Esophagus muscularis mucosa (tissue), 4 donors: ENCODE results near the gene ABHD6.

Source experiments
- EP300 ChIP-seq: sonication (generic); formaldehyde crosslinking; IDR thresholded peaks from one replicate; pipeline ENCODE4 v1.6.1; 2017; ENCODE audit warnings: antibody characterized with exemption
- POLR2AphosphoS5 ChIP-seq, 2 donors: sonication (generic); formaldehyde crosslinking; IDR thresholded peaks; one replicate each; pipeline ENCODE4 v1.6.1; 2017; ENCODE audit warnings: antibody characterized with exemption in 2 of 2
- TF ChIP-seq, protein P1 (sequence below), 3 experiments: fragments of 200-600 bp in 2 of 3; fragments of 450-650 bp in 1 of 3; sonication (generic) in 2 of 3; IDR thresholded peaks; one replicate each; pipeline ENCODE4 v1.5.1; 2017 to 2019; ENCODE audit warnings: antibody characterized with exemption in 3 of 3, mild to moderate bottlenecking in 2 of 3, moderate library complexity in 1 of 3

DNA sequence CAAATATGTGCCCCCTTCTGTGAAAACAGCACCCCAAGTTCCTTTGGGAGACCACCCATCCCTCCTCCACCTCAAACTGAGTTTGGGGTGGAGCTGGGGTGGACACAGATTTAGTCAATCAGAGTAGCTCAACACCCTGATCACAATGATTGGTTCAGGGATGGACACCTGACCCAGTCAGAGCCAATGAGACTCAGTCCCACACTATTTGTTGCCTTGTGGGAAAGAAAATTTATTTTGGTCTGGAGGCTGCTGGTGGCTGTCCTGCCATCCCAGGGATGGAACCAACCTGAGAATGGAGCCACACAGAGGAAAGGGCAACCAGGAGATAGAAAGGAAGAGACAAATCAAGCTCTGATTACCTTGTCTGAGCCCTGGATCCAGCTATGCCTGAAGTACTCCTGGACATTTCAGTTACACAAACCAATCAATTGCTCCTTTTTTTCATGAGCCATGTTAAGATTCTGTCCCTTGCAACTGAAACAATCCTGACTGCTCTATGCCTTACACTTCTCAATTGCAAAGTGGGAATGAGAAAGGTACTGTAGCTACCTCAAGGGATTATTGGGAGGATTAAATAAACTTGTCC is 37.4 kb upstream of the ABHD6 start:
- TF ChIP-seq, protein P1, sequence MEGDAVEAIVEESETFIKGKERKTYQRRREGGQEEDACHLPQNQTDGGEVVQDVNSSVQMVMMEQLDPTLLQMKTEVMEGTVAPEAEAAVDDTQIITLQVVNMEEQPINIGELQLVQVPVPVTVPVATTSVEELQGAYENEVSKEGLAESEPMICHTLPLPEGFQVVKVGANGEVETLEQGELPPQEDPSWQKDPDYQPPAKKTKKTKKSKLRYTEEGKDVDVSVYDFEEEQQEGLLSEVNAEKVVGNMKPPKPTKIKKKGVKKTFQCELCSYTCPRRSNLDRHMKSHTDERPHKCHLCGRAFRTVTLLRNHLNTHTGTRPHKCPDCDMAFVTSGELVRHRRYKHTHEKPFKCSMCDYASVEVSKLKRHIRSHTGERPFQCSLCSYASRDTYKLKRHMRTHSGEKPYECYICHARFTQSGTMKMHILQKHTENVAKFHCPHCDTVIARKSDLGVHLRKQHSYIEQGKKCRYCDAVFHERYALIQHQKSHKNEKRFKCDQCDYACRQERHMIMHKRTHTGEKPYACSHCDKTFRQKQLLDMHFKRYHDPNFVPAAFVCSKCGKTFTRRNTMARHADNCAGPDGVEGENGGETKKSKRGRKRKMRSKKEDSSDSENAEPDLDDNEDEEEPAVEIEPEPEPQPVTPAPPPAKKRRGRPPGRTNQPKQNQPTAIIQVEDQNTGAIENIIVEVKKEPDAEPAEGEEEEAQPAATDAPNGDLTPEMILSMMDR (IDR thresholded peaks at IDR 0.05): no peak
- TF ChIP-seq POLR2AphosphoS5 (IDR thresholded peaks at IDR 0.05) (no peak), EP300 (no peak)
